Activated T-helper 9 cell treated with anti-CD3 and anti-CD28 coated beads, Interleukin-2, amount 50 U/mL, for 16 hours (primary cell): ENCODE data around the gene FNDC11.

ENCODE experiments used
- DNase-seq: peaks from one replicate; pipeline ENCODE4 v3.0.0-alpha.2; 2020; ENCODE audit warnings: low read depth

Gene FNDC11

GRCh38 chr20:63582382-63583063 lies 28.6 kb downstream of the FNDC11 start:
- no peak for DNase-seq

- DNase-seq, result no peak
Observed at GRCh38 chr20:63585616-63586565, 31.9 kb downstream of the FNDC11 start.

- DNase-seq, result no peak
Observed at GRCh38 chr20:63586797-63587196, 32.8 kb downstream of the FNDC11 start.

- no peak for DNase-seq
Observed at GRCh38 chr20:63587256-63587655, 33.3 kb downstream of the FNDC11 start.

GRCh38 chr20:63587776-63588591 lies 34.0 kb downstream of the FNDC11 start:
- no peak for DNase-seq

GRCh38 chr20:63588641-63589041 lies 34.7 kb downstream of the FNDC11 start:
- DNase-seq, result no peak

- DNase-seq, result no peak
Observed at GRCh38 chr20:63589261-63590217, 35.6 kb downstream of the FNDC11 start.

- no peak for DNase-seq
Observed at GRCh38 chr20:63590218-63591146, 36.5 kb downstream of the FNDC11 start.

GRCh38 chr20:63591147-63591533 lies 37.2 kb downstream of the FNDC11 start:
- DNase-seq, result no peak

GRCh38 chr20:63591786-63592355 lies 37.9 kb downstream of the FNDC11 start:
- DNase-seq, result no peak

GRCh38 chr20:63592661-63593060 lies 38.7 kb downstream of the FNDC11 start:
- DNase-seq, result no peak

GRCh38 chr20:63594043-63594561 lies 40.1 kb downstream of the FNDC11 start:
- DNase-seq, result no peak

- DNase-seq, result no peak
Observed at GRCh38 chr20:63595416-63596127, 41.6 kb downstream of the FNDC11 start.

GRCh38 chr20:63596423-63596822 lies 42.5 kb downstream of the FNDC11 start:
- no peak for DNase-seq

- no peak for DNase-seq
Observed at GRCh38 chr20:63597651-63598478, 43.9 kb downstream of the FNDC11 start.

GRCh38 chr20:63598479-63599395 lies 44.8 kb downstream of the FNDC11 start:
- DNase-seq, result no peak
